HG02981 (cell line): ENCODE results near the gene IL33.

Experiments
- ATAC-seq: cut with Tn5 transposase; IDR thresholded peaks from one replicate; pipeline ENCODE4 v1.9.1; 2021; ENCODE audit warnings: mild to moderate bottlenecking, moderate library complexity; ENCODE audit not compliant: unreplicated experiment

The IL33 gene

GRCh38 chr9:6277417-6277816 lies 61.8 kb downstream of the IL33 start:
- ATAC-seq, result no peak

GRCh38 chr9:6301858-6302257 lies 86.3 kb downstream of the IL33 start:
- no peak for ATAC-seq

- ATAC-seq, result no peak
These were observed 86.8 kb downstream of the IL33 start for GRCh38 chr9:6302417-6302816.

DNA sequence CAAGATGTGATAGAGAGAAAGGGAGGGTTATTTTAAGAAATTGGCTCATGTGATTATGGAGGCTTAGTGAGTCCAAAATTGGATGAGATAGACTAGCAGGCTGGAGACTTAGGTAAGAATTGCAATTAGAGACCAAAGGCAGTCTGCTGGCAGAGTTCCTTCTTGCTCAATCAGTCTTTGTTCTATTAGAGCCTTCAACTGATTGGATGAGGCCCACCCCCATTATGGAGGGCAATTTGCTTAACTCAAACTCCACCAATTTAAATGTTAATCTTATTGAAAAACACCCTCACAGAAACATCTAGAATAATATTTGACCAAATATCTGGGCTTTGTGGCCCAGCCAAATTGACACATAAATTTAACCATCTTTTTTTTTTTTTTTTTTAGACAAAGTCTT lies 88.6 kb downstream of the IL33 start:
- ATAC-seq, result no peak

DNA sequence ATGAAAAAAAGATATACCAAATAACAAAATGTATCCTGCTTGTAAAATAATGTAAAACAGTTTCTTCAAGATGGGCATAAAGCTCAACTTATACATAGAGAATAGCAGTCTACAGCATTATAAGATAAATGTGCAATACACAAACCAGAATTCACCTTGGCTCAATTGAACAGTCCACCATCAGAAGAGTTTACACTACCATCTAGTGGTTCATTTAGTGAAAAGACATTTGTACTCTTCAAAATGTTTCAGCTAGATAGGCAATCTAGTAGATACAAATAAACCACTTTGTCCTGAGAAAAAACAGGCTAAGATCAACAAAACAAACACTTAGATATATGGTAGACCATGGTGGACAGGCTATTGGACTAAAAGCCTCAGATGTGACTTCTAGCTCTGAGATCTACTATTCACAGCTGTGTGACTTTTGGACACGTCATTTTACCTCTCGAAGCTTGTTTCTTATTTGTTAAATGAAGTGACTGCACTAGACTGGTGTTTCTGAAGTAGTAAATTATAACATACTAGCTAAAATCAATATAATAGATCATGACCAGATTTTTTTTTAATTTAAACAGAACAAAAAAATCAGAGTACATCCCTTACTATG lies 90.5 kb downstream of the IL33 start:
- ATAC-seq, result no peak
